ENCODE data around the gene HNRNPH1.

Gene HNRNPH1

DNA sequence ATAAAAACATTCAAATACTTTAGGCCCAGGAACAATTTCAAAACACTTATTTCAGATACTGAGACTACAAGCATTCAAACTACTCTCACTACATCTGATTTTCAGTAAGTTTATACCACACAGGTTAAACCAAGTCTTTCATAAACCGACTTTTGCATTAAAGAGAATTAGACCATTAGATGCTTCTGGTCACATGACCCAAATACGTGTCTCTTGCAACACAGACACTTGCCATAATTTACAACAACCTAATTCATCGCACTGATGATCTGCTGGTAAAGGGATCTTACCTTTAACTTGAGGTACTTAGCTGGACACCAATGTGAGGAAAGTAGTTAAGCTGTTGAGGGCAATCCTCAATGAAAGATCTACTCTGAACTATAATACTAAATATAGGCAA, 3.2 kb downstream of the HNRNPH1 start:
- TF ChIP-seq, protein P1, sequence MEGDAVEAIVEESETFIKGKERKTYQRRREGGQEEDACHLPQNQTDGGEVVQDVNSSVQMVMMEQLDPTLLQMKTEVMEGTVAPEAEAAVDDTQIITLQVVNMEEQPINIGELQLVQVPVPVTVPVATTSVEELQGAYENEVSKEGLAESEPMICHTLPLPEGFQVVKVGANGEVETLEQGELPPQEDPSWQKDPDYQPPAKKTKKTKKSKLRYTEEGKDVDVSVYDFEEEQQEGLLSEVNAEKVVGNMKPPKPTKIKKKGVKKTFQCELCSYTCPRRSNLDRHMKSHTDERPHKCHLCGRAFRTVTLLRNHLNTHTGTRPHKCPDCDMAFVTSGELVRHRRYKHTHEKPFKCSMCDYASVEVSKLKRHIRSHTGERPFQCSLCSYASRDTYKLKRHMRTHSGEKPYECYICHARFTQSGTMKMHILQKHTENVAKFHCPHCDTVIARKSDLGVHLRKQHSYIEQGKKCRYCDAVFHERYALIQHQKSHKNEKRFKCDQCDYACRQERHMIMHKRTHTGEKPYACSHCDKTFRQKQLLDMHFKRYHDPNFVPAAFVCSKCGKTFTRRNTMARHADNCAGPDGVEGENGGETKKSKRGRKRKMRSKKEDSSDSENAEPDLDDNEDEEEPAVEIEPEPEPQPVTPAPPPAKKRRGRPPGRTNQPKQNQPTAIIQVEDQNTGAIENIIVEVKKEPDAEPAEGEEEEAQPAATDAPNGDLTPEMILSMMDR (IDR thresholded peaks at IDR 0.05; ENCODE audit: low read depth, low read length, missing control alignments) = no peak
- H3K4me3 ChIP-seq (replicated peaks; ENCODE audit: low read depth, low read length) = peak overlapping the region; percentile 95
- no peak for DNase-seq (ENCODE audit: extremely low read depth, low read depth)

DNA sequence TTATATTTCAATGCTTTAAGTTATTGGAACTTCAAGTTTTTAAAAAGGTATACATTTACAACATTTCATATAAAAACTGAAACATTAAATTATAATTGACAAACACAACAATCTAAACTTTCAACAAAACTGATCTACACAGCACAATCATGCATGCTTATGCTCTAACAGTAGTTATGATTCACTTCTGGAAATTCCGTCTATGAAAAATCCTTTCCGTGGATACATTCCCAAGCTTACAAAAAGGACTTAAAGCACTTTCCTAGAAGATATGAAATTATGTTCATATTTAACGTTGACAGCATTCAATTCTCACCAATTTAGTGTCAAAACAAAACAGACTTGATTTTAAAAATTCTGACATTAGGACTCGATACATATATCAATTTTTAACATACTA, 3.7 kb downstream of the HNRNPH1 start:
- TF ChIP-seq, protein P1 (IDR thresholded peaks at IDR 0.05; ENCODE audit: low read depth, low read length, missing control alignments) = no peak
- peak overlapping the region; percentile 95 for H3K4me3 ChIP-seq (replicated peaks; ENCODE audit: low read depth, low read length)
- no peak for DNase-seq (ENCODE audit: extremely low read depth, low read depth)

DNA sequence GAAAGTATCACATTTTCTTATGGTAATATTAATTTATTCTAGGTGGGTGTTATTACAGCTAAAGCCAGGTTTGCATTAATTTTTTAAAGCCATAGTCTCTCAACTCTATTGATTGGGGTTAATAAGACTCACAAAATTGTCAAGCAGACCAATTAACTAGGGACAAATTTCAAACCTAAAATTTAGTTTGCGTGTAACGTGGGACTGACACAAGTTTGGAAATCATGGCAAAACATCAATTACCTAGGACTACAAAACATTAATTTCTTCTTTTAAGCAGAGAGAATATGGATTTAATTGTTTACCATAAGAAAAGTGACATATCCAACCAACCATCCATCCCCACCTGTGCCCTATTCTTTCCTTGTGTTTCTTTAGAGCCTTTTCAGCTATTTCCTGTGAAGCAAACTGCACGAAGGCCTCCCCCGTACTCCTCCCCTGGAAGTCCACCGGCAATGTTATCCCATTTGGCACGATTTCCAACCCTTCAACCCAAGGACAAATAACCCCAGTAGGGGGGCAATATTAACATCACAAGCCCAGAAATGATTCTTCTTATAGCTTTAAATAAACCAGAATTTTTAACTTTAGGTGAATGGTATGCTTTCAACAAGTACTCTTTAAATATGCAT, 4.4 kb downstream of the HNRNPH1 start:
- peak overlapping the region; percentile 95 for H3K4me3 ChIP-seq (replicated peaks; ENCODE audit: low read depth, low read length)
- no peak for DNase-seq (ENCODE audit: extremely low read depth, low read depth)
- TF ChIP-seq, protein P1 (IDR thresholded peaks at IDR 0.05; ENCODE audit: low read depth, low read length, missing control alignments) = no peak

DNA sequence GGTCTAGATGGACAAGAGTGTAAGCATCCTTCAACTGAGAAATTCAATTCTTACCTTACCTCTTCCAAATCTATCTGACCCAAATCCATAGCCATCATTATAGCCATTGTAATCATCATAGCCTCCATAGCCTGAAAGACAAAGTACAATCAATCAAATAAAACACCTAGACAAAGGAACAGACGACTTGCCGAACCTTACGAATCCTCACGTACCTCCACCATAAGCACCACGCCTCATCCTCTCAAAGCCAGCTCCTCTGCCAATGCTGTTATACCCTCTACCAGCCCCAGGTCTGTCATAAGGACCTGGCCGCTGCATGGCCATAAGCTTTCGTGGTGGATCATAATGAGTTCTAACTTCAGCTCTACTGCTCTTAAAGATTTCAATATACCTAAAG, 5.5 kb downstream of the HNRNPH1 start:
- peak overlapping the region; percentile 95 for H3K4me3 ChIP-seq (replicated peaks; ENCODE audit: low read depth, low read length)

DNA sequence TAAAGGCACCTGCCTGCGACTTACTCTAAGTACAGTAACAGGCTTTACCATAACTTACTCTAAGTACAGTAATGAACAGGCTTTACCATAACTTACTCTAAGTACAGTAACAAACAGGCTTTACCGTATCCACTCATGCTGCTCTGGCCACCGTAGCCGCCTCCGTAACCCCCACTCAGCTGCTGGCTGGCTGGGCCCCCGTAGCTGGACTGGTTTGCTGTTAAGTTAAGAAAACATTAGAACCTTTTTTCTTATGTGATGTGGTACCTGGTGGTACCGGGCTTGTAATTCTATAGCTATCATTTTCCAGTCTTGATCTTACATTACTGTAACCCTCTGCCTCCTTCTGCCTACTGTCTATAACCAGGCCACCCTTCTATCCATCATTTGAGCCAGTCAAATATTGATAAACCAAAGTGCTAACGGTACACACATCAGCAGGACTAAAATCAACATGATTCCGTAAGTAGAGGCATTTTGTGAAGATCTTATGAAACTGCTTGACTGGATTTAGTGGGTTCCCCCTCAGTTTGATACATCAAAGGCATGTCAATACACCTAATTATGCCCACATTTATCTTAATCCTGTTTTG, 7.4 kb downstream of the HNRNPH1 start:
- no peak for DNase-seq (ENCODE audit: extremely low read depth, low read depth)
- no peak overlapping the region for H3K4me3 ChIP-seq (replicated peaks; ENCODE audit: low read depth, low read length)
- TF ChIP-seq, protein P1 (IDR thresholded peaks at IDR 0.05; ENCODE audit: low read depth, low read length, missing control alignments) = no peak

More for the DNA sequence above, 5.5 kb downstream of the HNRNPH1 start:
- no peak for DNase-seq (ENCODE audit: extremely low read depth, low read depth)
- TF ChIP-seq, protein P1 (IDR thresholded peaks at IDR 0.05; ENCODE audit: low read depth, low read length, missing control alignments) = no peak

DNA sequence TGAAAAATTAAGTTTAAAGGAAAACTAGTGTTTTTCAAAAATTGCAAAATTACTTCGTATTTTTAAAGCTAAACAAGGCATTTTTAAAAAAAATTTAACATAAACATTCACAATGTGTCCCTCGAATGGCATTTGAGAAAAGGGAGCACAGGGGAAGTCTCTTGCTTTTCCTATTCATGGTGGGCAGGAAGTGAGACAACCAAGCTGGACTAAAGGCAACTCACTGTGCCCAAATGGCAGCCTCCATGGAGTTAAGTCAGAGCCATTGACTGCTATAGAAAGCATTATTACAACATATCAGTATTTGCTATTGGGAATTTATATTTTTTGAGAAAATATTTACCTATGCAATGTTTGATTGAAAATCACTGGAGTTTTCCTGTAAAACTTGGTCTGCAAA, 8.3 kb downstream of the HNRNPH1 start:
- TF ChIP-seq, protein P1 (IDR thresholded peaks at IDR 0.05; ENCODE audit: low read depth, low read length, missing control alignments) = no peak
- H3K4me3 ChIP-seq (replicated peaks; ENCODE audit: low read depth, low read length) = no peak overlapping the region
- no peak for DNase-seq (ENCODE audit: extremely low read depth, low read depth)

All from HFF-Myc (cell line).